Stimulated activated CD4-positive, alpha-beta T cell treated with anti-CD3 and anti-CD28 coated beads, Interleukin-2, amount 100 ng/mL, for 48 hours (primary cell): ENCODE results near the gene TAPT1.

Experiments used
- DNase-seq, 2 donors: peaks; one replicate each; pipeline ENCODE4 v3.0.0-alpha.2; 2020

TAPT1 gene

DNA sequence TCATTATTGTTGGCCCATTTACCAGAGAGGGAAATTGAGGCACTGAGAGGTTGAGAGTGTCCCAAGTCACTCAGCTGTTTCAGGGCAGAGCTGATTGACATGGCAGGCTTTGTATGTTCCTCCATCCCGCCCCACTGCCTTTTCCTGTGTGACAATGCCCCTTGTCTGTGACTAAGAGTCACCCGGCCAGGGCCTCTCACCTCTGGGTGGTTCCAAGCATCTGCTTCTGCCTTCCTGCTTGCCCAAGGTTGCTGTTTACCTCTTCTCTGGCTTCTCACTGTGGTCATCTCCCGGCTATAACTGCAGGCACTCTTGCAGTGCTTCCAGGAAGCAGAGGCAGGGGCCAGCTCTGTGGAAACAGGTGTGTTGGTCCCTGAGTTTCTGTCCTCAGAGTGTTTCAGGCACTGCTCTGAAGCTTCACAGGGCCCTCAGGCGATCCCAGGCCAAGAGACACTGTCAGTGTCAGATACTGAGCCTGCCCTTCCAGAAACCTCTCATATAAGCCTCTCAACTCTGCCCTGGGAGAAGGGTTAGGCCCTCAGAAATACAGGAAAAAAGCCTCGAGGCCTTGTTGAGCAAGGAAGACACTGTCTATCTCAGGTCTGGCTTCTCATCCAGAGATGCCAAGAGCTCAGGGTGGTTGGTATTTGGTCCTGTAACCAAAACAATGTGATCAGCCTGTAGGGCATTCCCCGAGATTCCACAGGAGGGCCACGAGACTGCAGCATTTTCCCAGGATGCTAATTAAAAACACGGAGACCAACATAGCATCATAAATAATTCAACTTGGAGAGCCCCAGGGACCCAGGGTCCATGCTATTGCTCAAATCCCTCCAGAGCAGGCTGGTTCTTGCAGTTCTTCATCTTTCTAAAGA, 100.5 kb downstream of the TAPT1 start:
- no peak for DNase-seq

DNA sequence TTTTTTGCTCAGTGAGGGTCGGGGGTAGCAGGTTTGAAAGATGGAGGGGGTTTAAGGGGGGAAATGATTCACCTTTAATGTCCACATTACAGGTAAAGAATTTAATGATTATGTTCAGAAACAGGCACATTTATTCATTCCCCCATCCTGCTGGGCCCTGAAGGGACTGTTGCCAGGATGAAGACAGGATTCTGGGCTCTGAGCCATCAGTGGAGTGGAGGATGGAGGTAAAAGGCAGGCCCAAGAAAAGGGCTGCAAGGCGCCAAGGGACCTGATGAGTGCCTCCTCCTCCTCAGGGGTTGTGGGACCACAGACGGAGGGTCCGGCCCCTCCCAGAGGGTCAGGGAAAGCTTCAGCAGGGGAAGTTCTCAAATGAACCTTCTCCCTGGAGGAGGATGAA, 102.0 kb downstream of the TAPT1 start:
- DNase-seq: no peak

DNA sequence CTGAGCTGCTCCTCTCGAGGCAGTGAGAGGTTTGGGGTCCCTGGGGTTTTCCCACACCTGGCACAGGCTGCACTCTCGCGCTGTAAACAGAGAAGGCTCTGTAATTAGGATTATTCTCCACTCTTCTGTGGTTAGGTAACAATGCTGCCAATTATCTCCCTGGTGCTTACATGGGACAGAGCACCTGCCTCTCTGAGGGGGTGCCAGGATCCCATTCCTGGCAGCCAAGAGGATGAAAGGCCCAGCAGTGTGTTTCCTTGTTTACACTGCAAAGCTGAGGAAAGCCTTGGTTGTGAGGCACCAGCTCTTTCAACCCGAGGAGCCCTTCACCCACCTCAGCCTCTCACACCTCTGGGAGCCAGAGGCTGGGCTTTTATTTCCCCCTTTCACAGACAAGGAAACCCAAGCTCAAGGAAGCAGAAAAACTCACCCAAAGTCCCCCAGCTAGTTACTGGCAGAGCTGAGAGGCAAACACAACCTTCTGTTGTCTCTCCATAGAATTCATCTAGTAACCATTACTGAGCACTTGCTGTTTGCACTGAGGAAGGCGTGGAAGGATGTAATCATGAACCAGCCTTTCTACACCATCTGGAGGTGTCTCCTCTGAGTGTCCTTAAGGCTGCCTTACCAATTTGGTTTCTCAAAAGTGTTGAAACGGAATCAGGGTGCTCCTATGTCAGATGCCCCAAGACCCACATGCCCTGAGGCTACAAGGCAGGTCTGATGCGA, 102.8 kb downstream of the TAPT1 start:
- DNase-seq: no peak

DNA sequence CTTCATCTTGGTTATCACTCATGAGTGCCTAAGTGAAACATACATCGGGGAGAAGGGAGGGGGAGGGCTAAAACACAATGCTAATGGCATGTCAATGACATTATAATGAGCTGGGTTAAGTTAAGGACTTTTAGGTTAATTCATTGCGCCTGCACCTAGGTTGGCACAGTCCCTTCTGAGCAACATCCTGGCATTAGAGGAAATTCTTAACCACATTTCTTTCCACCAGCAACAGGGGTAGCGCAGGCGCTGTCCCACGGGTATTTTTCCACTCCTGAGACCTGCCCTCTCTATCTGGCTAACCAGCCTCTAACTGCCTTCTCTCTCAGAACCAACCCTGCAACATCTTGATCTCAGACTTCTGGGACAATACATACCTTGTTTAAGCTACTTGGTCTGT, 103.5 kb downstream of the TAPT1 start:
- DNase-seq: peak in 1 of 2 donors; percentile 9

DNA sequence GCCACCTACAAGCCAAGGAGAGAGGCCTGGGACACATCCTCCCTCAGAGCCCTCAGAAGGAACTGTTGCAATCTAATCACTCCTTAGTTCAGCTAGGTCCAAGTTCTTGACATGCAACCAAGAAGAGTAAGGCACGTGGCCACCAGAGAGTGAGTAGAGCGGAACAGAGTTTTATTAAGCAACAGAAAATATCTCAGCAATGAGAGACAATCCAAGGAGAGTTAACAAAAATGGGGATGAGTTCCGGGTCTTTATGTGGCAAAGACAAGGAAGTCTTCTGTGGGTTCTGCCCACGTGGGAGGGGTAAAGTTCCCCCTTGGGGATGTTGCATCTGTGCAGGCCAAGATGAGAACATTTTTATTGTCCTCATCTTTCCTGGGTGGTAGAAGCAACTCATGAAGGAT, 104.0 kb downstream of the TAPT1 start:
- DNase-seq: no peak

DNA sequence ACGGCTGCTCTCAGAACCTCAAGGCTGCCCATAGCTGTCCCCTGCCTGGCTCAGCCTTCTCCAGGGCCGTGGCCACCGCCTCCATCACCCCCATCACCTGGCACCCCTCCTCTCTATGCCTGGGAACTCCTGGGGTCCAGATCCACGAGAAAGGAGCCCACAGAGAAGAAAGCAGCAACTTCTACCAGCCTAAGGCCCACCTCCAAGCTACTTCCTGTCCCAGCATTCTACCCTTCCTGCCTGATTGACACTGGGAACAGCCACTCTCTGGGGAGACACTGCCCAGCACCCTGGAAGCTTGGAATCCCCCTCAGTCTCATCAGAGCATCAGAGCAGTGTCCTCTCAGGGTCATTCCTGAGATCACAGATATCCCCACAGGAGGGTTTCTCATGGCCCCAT, 105.6 kb downstream of the TAPT1 start:
- no peak for DNase-seq

DNA sequence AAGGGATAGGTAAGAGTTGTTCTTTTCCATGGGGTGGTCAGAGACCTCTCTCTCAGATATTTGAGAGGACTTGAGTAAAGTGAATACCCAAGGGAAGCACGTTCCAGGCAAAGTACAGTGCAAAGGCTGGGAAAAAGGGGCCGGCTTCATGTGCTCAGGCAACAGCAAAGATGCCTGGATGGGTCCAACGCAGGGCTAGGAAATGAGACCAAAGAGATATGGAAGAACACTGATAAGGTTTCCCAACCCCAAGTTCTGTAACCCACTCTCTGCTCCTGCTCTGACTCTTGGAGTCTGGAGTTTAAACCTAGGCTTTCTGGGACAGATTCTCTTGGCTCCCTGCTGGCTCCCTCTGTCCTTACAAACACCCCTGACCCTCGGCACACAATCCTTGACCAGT, 106.3 kb downstream of the TAPT1 start:
- no peak for DNase-seq

DNA sequence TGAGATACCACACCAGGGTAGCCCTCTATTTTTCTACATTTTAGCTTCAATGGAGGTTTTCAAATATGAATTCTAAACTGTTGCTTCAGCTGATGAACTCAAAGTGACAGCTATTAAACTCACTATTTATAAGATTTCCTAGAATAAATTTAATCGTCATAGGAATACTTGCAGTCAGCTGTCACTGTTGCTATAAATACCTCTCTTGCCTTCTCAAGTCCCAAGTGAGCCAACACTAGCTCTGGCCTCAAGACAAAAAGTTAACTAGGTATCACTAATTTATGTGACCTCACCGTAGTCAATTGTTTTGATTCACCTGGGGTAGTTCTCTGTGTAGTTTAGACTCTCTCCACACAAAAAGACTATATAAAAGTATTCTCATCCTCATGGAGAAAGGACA, 108.2 kb downstream of the TAPT1 start:
- DNase-seq: no peak

DNA sequence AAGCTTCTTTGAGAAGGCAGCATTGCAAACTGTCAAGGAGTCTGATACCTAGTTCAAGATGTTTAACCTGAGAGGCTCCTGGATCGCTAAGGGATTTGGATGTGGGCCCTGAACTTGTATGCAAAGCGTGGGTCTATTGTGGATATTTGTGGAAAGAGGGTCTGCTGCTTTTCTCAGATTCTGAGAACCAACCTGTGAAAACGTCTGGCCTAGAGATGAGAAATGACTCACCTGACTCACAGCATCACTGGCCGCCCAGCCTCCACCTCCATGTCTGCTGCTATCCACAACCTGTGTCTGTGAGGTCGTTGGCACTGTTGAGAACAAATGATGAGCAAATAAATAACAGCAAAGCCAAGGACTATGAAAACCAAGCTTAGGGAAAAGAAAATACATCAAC, 109.1 kb downstream of the TAPT1 start:
- DNase-seq: no peak

DNA sequence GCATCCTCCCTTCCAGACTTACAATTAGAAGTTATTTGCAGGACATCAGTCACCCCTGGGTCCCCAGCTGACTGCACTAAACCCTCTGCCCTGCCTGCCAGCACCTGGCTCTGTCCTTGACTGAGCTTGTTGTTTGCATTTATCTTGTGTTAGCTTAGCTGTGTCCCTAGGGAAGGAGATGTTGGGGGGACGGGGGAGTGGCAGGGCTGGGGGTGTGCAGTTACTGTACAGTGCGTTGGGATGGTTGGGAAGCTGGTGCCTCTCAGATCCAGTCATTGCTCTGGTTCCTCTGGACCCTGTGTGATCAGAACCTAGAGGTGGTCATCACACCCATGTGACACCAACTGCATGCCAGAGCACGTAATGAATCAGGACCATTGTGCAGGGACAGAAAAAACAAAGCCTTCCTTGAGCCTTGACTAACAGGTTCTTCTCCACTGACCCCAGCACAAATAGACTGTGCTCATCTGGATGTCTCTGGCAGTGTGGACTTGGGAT, 109.7 kb downstream of the TAPT1 start:
- no peak for DNase-seq

DNA sequence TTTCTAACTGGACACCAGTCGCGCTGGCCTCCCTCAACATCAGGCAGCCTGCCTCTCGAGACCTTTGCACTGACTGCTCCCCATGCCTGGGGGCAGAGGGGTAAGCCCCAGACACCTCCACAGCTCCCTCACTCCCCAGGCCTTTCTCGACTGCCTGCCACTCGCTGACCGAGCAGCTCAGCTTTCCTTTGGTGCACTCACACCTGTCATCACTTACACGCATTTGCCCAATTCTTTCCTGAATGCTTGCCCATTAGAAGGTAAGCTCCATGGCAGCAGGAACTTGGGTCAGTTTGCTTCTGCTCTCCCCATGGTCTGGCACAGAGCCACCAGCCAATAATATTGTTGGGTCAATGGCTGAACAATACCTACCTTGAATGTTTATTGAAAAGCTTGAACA, 110.3 kb downstream of the TAPT1 start:
- DNase-seq: no peak

DNA sequence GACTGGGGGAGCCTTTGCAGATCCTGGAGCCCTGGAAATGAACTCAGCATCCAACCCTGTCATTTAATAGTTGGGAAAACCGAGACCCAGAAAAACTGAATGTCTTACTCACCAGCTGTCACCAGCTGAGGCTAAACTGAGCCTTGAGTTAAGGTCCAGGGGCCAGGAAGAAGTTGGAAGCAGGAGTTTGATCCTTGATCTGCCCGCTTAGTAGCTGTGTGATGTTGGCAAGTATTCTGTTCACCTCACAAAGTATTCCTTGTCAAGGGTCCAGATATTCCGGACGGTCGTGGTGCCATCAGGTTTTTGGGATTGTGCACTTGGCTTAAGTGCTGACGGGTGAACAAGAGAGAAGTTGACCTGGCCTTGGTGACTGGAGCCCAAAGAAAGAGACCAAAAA, 111.7 kb downstream of the TAPT1 start:
- no peak for DNase-seq

DNA sequence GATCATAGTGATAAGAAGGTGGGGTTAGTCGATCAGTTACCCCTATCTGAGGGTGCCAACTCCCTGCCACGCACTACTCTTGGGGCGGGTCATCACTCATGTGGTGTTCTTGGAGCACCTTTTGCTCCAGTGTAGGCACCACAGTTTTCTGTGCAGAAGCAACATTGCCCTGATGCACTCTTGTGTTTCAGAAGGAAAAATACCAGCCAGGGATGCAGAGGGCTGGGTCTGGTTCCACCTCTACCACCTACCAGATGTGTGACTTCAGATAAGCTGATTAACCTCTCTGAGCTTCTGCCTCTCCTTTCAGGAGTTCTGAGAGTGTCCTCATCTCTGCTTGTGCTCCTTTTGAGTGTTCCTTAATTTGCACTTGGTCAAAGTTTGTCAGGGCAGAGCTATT, 112.5 kb downstream of the TAPT1 start:
- no peak for DNase-seq

DNA sequence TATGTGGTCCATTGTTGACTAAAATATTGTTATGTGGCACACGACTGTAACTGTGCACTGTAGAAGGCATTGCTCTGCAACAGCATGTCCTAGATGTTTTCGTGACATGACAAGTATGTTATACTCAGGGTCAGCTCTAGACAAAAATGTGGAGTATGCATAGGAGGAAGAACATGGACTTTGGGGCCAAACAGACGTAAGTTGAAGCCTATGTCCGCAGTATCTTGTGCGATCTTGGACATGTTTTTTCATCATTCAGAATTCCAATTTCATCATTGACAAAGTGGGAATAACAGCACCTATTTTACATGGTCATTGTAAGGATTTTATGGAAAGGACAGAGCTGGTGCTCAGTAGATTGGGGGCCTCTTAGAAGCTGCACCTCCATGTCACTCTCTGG, 114.7 kb downstream of the TAPT1 start:
- DNase-seq: no peak

DNA sequence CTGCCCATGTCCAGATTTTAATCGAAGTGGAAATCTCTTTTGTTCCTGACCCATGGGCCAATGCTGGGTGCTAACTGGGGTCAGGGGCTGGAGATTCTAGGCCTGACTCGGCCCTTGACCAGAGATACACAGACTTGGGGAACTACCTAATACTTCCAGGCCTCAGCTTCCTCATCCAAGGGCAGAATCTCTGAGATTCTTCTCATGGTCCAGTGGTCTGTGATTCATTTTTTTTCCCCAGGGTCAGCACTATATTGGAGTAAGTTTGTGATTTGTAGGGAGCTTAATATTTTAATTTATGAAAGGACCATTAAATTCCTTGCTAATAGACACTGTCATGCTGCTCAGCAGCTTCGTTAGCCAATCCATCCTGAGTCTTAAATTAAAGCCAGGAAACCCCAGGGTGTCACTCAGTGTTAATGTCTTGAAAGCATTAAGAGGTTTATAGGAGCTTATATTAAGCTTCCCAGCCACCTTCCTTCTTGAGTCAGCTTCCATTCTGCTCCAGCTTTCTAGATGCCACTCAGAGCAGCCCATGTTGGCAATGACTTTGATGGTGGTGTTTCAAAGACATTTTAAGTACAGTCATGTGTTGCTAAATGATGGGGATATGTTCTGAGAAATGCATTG, 115.5 kb downstream of the TAPT1 start:
- no peak for DNase-seq
